Ishikawa (cell line): Measurements from ENCODE around the gene RAP1GAP.

Experiments
- EP300 ChIP-seq: IDR thresholded peaks from 2 replicates; pipeline ENCODE4 v1.6.1; 2012; ENCODE audit warnings: borderline replicate concordance
- FOXM1 ChIP-seq: IDR thresholded peaks from 2 replicates; pipeline ENCODE4 v1.6.1; 2012; ENCODE audit warnings: low read depth, borderline replicate concordance
- MAX ChIP-seq: IDR thresholded peaks from 2 replicates; pipeline ENCODE4 v1.6.1; 2012
- TCF12 ChIP-seq: IDR thresholded peaks from 2 replicates; pipeline ENCODE4 v1.6.1; 2012; ENCODE audit warnings: low read depth
- YY1 ChIP-seq: IDR thresholded peaks from 2 replicates; pipeline ENCODE4 v1.6.1; 2012; ENCODE audit warnings: low read depth

- TF ChIP-seq MAX (0 out of 2 replicates have a peak, but pooled peaks have one; percentile 35), TCF12 (no peak), YY1 (no peak), EP300 (no peak), FOXM1 (no peak)
These were observed 94.5 kb downstream of the RAP1GAP start for GRCh38 chr1:21574466-21575151.
